CD4-positive, alpha-beta memory T cell (primary cell): ENCODE measurements around the gene CD63. TPM values are rescaled to one million over a fixed set of nuclear protein-coding genes. Genes with fewer than 3 reads are reported as not detected.
A peak's percentile ranks its signal among the peaks of the same experiment; 100 is the strongest.

Experiments
- CTCF ChIA-PET: fragments of 350-600 bp; sonication (Branson Sonifier 250); formaldehyde crosslinking; loops from one replicate; lab custom pipeline; 2021; ENCODE audit warnings: inconsistent platforms; ENCODE audit not compliant: partially characterized antibody; lab: Charles Lee
- POLR2A ChIA-PET: fragments of 350-600 bp; sonication (Branson Sonifier 250); formaldehyde crosslinking; loops from one replicate; lab custom pipeline; 2021; ENCODE audit not compliant: partially characterized antibody; lab: Charles Lee
- DNase-seq, 5 donors: peaks; one replicate each; pipeline versions ENCODE4 v3.0.0 to v3.0.0-alpha.2; 2020 to 2022; ENCODE audit warnings: mixed read lengths in 1 of 5
- H3K27ac ChIP-seq: one replicate; pipeline ENCODE4 v1.7.0; 2013; ENCODE audit warnings: low read depth, low read length
- H3K27me3 ChIP-seq: 2 replicates; pipeline ENCODE4 v1.7.0; 2013; ENCODE audit warnings: mild to moderate bottlenecking, low read length, moderate library complexity; ENCODE audit not compliant: insufficient read depth
- H3K36me3 ChIP-seq: 2 replicates; pipeline ENCODE4 v1.7.0; 2013; ENCODE audit warnings: mild to moderate bottlenecking, low read length, moderate library complexity; ENCODE audit not compliant: insufficient read depth
- H3K4me1 ChIP-seq: 2 replicates; pipeline ENCODE4 v1.7.0; 2013; ENCODE audit warnings: mild to moderate bottlenecking, low read length, moderate library complexity; ENCODE audit not compliant: insufficient read depth
- H3K4me3 ChIP-seq, 2 donors: one replicate each; pipeline ENCODE4 v1.7.0; 2013; ENCODE audit warnings: low read length in 2 of 2, mild to moderate bottlenecking in 1 of 2
- H3K9me3 ChIP-seq, 2 donors: one replicate each; pipeline ENCODE4 v1.7.0; 2013; ENCODE audit warnings: low read length in 2 of 2, control low read depth in 1 of 2; ENCODE audit not compliant: control insufficient read depth in 1 of 2
- H3K27ac Mint-ChIP-seq, 7 donors: one replicate each; pipeline ENCODE4 v1.8.0; 2020 to 2021; ENCODE audit warnings: mixed read lengths in 7 of 7, mild to moderate bottlenecking in 6 of 7, inconsistent platforms in 3 of 7, moderate library complexity in 3 of 7
- H3K27me3 Mint-ChIP-seq, 2 donors: one replicate each; pipeline ENCODE4 v1.8.0; 2020 to 2021; ENCODE audit warnings: mixed read lengths in 2 of 2
- H3K36me3 Mint-ChIP-seq, 2 donors: one replicate each; pipeline ENCODE4 v1.8.0; 2020 to 2021; ENCODE audit warnings: mixed read lengths in 2 of 2, inconsistent platforms in 1 of 2, mild to moderate bottlenecking in 1 of 2
- H3K4me1 Mint-ChIP-seq, 4 donors: one replicate each; pipeline ENCODE4 v1.8.0; 2020 to 2021; ENCODE audit warnings: mixed read lengths in 4 of 4, mild to moderate bottlenecking in 1 of 4
- H3K4me3 Mint-ChIP-seq, 8 donors: one replicate each; pipeline ENCODE4 v1.8.0; 2020 to 2021; ENCODE audit warnings: mixed read lengths in 8 of 8, mild to moderate bottlenecking in 7 of 8, moderate library complexity in 6 of 8, inconsistent platforms in 3 of 8
- H3K9me3 Mint-ChIP-seq, 8 donors: one replicate each; pipeline ENCODE4 v1.8.0; 2020 to 2021; ENCODE audit warnings: mixed read lengths in 8 of 8, mild to moderate bottlenecking in 5 of 8, inconsistent platforms in 3 of 8, moderate library complexity in 1 of 8
- intact Hi-C: fragments of 100-400 bp; cut with micrococcal nuclease; formaldehyde crosslinking; loops from one replicate; pipeline ENCODE4 v1.15.1; 2023
- polyA plus RNA-seq, 2 donors: library from polyadenylated mRNA; unstranded; fragments of 300-500 nt; fragmentation: Illumina TruSeq; gene quantifications; one replicate each; pipeline ENCODE4 v1.2.3, GENCODE V29; 2021
- total RNA-seq, 2 experiments: library from RNA; stranded (reverse); gene quantifications; one replicate each; pipeline ENCODE4 v1.2.3, GENCODE V29; 2021

CD63 gene
- total and polyA plus RNA-seq, 4 experiments from 2014 or later: 76.4 to 349 (median 135) TPM

DNA sequence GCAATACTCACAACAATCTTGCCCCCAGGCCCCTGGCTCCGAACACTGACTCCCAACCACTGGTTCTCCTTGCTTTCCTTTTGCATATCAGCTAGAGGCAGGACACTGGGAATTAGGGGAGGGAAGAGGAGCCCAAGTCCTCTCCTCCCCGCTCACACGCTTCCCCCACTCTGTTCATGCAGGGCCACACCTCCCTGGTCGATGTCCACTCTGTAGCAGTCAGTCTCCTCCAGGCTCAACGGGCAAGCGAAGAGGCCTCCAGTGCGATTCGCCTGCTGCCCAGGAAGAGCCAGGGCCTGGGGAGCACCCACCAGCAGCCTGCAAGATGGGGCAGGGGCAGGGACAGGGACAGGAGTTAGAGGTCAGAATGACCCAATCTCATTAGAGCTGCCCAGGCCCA is 25.9 kb downstream of the CD63 start:
- Mint-ChIP-seq H3K9me3 (no peaks in the 10 kb centered on the region), H3K27ac (no peak overlapping the region), H3K36me3 (no peaks in the 10 kb centered on the region), H3K4me3 (no peak overlapping the region), H3K4me1 (peaks cover 4 to 7% (median 6%) of the 10 kb centered on the region in 4 donors), H3K27me3 (peaks cover 5 to 10% of the 10 kb centered on the region in 2 donors)
- Histone ChIP-seq H3K4me1 (peaks cover 5% of the 10 kb centered on the region), H3K9me3 (no peaks in the 10 kb centered on the region), H3K27me3 (peaks cover 5% of the 10 kb centered on the region), H3K36me3 (no peaks in the 10 kb centered on the region), H3K4me3 (no peak overlapping the region), H3K27ac (no peak overlapping the region)
- no peak for DNase-seq
- POLR2A ChIA-PET: no interaction called here
- CTCF ChIA-PET: no interaction called here
- intact Hi-C loops: no loop called here

DNA sequence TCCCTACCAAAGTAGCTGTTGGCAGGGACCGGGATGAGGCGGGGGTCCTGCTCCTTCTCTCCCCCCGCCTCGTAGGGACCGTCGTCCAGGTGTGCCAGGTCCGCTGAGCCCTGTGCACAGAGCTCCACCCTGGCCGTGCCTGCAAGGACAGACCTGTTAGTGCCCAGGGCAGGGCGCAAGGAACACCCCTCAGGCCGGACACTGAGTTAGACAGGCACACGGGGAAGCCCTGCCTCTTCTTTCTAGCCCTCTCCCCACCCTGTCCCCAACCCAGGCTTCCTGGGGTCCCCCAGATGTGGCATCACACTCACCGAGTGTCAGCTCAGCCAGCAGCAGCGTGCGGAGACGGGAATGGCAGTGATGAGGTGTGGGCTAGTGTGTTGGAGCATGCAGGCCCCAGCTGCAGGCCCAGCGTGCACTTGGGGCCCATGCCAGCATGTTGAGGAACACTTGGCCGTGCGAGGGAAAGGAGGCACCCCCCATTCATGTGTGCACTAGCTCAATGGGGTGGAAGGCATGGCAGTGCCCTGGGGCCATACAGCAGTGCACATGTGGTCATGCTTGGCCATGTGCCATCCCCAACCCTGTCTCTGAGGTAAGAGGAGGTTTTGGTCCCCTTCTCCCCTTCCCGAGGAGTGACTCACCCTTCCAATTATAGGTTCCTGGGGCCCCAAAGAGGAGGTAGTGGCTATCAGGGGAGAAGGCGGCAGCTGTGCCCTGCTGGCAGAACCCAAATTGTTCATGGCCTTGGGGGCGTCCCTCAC is 28.4 kb downstream of the CD63 start:
- no peaks in the 10 kb centered on the region for H3K9me3 ChIP-seq
- no peak for DNase-seq
- POLR2A ChIA-PET: no interaction called here
- H3K4me1 ChIP-seq: no peaks in the 10 kb centered on the region
- Mint-ChIP-seq H3K9me3 (no peaks in the 10 kb centered on the region), H3K36me3 (no peaks in the 10 kb centered on the region), H3K27me3 (peaks cover 2% of the 10 kb centered on the region in 2 donors), H3K27ac (no peak overlapping the region), H3K4me3 (no peak overlapping the region), H3K4me1 (no peaks in the 10 kb centered on the region)
- intact Hi-C loops: no loop called here
- H3K27me3 ChIP-seq: no peaks in the 10 kb centered on the region
- no peak overlapping the region for H3K4me3 ChIP-seq
- H3K36me3 ChIP-seq: no peaks in the 10 kb centered on the region
- CTCF ChIA-PET: no interaction called here
- H3K27ac ChIP-seq: no peak overlapping the region

DNA sequence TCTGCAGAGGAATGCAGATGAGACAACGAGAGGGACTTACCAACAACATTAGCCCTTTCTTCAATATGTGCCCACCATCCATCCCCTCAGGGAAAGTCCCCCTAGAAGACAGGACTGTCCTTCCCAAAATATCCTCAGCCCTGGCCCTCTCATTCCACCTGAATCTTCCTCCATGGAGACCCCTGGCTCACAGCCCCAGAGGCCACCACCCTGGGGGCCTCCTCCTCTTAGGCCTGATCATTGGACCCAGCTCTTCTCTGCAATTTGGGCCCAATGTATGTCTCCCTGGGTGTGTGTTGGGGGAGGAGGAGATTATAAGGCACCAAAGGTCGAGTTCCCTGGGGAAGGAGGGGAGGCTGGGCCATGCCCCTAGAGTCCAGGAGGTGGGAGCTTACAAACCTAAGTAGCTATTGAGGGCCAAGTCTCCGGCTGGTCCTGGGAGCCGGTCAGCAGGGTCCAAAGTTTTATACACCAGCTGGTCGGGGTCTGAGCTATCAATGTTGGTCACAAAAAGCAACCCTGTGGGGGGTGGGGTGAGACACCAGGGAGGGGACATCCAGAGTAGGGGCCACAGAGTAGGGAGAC is 29.2 kb downstream of the CD63 start:
- H3K4me1 ChIP-seq: no peaks in the 10 kb centered on the region
- no peak for DNase-seq
- H3K4me3 ChIP-seq: no peak overlapping the region
- no peak overlapping the region for H3K27ac Mint-ChIP-seq
- CTCF ChIA-PET: interaction anchor here (1.0 kb wide), 1 partner anchor 22 kb away, joined by 3 read pairs; no protein-coding TSS in a partner anchor
- no peaks in the 10 kb centered on the region for H3K9me3 ChIP-seq
- no peak overlapping the region for H3K4me3 Mint-ChIP-seq
- H3K4me1 Mint-ChIP-seq: no peaks in the 10 kb centered on the region
- H3K27ac ChIP-seq: no peak overlapping the region
- POLR2A ChIA-PET: no interaction called here
- H3K36me3 Mint-ChIP-seq: no peaks in the 10 kb centered on the region
- H3K9me3 Mint-ChIP-seq: no peaks in the 10 kb centered on the region
- no peaks in the 10 kb centered on the region for H3K27me3 ChIP-seq
- no peaks in the 10 kb centered on the region for H3K36me3 ChIP-seq
- intact Hi-C loops: no loop called here
- peaks cover 2% of the 10 kb centered on the region in 2 donors for H3K27me3 Mint-ChIP-seq

DNA sequence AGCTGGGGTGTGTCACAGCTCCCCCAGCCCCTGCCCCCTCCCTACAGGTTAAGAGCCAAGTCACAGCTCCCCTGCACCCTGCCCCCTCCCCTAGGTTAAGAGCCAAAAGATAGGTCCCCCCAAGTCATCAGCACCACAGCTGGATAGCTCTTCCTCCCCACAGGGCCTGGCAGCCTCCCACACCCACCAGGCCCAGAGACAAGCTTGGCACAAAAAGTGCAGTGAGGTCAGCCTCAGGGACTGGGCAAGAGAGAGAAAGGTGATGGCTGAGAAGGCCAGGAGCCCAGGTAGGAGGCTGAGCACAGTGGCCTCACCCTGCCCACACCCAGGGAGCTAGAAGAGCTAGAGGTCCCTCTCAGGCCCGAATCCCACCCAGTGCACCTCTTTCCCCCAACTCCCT is 29.8 kb downstream of the CD63 start:
- Mint-ChIP-seq H3K36me3 (no peaks in the 10 kb centered on the region), H3K27ac (no peak overlapping the region), H3K4me1 (no peaks in the 10 kb centered on the region), H3K9me3 (no peaks in the 10 kb centered on the region), H3K4me3 (no peak overlapping the region), H3K27me3 (peaks cover 2% of the 10 kb centered on the region in 2 donors)
- POLR2A ChIA-PET: no interaction called here
- H3K27ac ChIP-seq: no peak overlapping the region
- H3K9me3 ChIP-seq: no peaks in the 10 kb centered on the region
- no peaks in the 10 kb centered on the region for H3K27me3 ChIP-seq
- intact Hi-C loops: no loop called here
- H3K4me3 ChIP-seq: no peak overlapping the region
- no peaks in the 10 kb centered on the region for H3K4me1 ChIP-seq
- H3K36me3 ChIP-seq: no peaks in the 10 kb centered on the region
- CTCF ChIA-PET: interaction anchor here (1.0 kb wide), 1 partner anchor 21 kb away, joined by 3 read pairs; no protein-coding TSS in a partner anchor
- DNase-seq: no peak

DNA sequence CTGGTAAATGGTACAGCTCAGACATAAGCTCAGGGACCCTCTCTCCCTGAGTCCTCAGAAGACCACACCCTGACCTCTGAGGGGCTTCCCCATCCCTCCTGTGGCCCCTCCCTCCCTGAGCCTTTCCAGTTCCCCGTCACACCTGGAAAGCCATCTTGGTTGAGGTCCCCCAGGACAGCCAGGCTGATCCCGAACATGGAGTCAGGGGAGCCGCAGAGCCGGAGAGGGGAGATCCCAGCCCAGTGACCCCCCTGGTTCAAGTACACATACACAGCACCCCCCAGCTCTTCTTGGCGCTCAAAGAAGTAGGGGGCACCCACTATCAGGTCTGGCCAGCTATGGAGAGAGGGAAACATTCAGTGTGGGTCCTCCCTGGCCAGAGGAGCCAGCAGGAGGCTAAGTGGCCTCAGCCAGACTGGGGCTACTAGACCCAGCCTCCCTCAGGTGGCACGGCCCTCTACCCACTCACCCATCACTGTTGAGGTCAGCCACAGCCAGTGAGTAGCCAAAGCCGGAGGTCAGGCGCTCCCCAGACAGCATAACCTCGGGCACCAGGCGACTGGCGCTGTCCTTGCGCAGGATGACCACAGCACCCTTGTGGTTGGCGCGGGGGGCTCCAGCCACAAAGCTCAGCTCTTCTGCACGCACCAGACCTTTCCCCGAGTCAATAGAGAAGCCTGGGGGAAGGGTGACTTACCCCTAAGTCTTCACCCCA is 30.4 kb downstream of the CD63 start:
- intact Hi-C loops: no loop called here
- POLR2A ChIA-PET: no interaction called here
- no peaks in the 10 kb centered on the region for H3K36me3 ChIP-seq
- Mint-ChIP-seq H3K9me3 (no peaks in the 10 kb centered on the region), H3K4me3 (no peak overlapping the region), H3K27ac (no peak overlapping the region), H3K27me3 (peaks cover 2% of the 10 kb centered on the region in 2 donors), H3K36me3 (no peaks in the 10 kb centered on the region), H3K4me1 (no peaks in the 10 kb centered on the region)
- H3K9me3 ChIP-seq: no peaks in the 10 kb centered on the region
- no peak overlapping the region for H3K27ac ChIP-seq
- no peak overlapping the region for H3K4me3 ChIP-seq
- H3K27me3 ChIP-seq: no peaks in the 10 kb centered on the region
- CTCF ChIA-PET: interaction anchor here (1.0 kb wide), 1 partner anchor 21 kb away, joined by 3 read pairs; no protein-coding TSS in a partner anchor
- DNase-seq: no peak
- H3K4me1 ChIP-seq: no peaks in the 10 kb centered on the region

DNA sequence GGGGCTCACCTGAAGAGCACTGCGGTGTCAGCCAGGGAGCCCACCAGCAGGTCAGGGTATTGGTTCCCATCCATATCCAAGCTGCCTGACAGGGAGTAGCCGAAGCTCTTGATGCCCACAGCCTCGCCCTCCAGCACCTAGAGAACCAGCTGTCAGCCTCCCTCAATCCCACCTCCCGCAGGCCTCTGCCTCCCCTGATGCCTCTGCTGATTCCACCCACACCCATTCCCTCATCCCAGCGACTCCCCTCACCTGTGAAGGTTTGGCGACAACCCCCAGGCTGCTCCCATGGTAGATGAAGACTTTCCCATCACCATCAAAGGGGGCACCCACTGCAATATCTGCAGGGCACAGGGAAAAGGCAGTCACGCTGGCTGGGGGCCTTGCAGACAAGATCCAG is 31.1 kb downstream of the CD63 start:
- ChIA-PET CTCF (no interaction called here), POLR2A (no interaction called here)
- Mint-ChIP-seq H3K27me3 (peaks cover 2% of the 10 kb centered on the region in 2 donors), H3K27ac (peak overlapping the region in 1 of 7 donors; percentile 48), H3K9me3 (no peaks in the 10 kb centered on the region), H3K4me3 (no peak overlapping the region), H3K4me1 (no peaks in the 10 kb centered on the region), H3K36me3 (no peaks in the 10 kb centered on the region)
- no peaks in the 10 kb centered on the region for H3K27me3 ChIP-seq
- H3K27ac ChIP-seq: no peak overlapping the region
- no peak for DNase-seq
- intact Hi-C loops: no loop called here
- no peaks in the 10 kb centered on the region for H3K36me3 ChIP-seq
- no peak overlapping the region for H3K4me3 ChIP-seq
- no peaks in the 10 kb centered on the region for H3K9me3 ChIP-seq
- no peaks in the 10 kb centered on the region for H3K4me1 ChIP-seq

DNA sequence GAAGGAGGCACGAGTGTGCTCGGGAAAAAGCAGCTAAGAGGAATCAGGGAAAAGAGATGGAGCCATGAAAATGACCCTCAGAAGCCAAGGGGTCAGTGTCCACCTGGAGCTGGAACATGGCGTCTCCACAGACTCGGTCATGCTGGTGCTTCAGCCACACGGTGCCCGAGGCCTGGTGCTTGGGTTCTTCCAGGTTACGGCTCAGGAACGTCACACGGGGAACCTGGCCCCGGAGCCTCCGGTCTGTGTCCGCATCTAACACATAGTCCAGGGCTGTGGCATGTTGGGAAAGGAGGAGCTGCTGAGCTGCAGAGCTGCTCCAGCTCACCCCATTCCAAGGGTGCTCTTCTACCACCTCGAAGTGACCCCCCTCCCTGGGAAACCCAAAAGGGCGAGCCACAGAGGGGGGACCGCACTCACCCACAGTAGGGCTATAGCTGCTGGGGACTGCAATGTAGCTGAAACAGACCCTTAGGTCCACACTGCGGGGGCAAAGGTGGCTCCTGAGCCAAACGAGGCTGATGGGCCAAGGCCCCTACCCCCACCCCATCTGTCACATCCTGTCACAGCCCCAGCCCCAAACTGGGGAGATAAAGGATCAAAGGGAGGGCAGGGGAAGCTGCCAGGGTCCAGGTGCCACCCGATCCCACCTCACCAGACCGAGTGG is 31.9 kb downstream of the CD63 start:
- no peak overlapping the region for H3K4me3 ChIP-seq
- no peak for DNase-seq
- H3K4me1 Mint-ChIP-seq: no peaks in the 10 kb centered on the region
- no peaks in the 10 kb centered on the region for H3K36me3 ChIP-seq
- intact Hi-C loops: no loop called here
- H3K36me3 Mint-ChIP-seq: no peaks in the 10 kb centered on the region
- H3K27ac ChIP-seq: no peak overlapping the region
- no peak overlapping the region for H3K4me3 Mint-ChIP-seq
- no peaks in the 10 kb centered on the region for H3K9me3 ChIP-seq
- H3K27me3 Mint-ChIP-seq: peaks cover 2% of the 10 kb centered on the region in 2 donors
- no peak overlapping the region for H3K27ac Mint-ChIP-seq
- no peaks in the 10 kb centered on the region for H3K27me3 ChIP-seq
- no peaks in the 10 kb centered on the region for H3K9me3 Mint-ChIP-seq
- H3K4me1 ChIP-seq: no peaks in the 10 kb centered on the region
- POLR2A ChIA-PET: no interaction called here
- CTCF ChIA-PET: no interaction called here
